H1 (cell line): ENCODE measurements around the gene RPS6KA5. TPM values are rescaled to one million over a fixed set of nuclear protein-coding genes. Genes with fewer than 3 reads are reported as not detected.
"Not testable (repeated sequence)": the region's sequence is repeated elsewhere in the genome, so short reads cannot be mapped to it uniquely, and the experiment has no call there.

ENCODE experiments used
- CTCF ChIA-PET: fragments of 300-600 bp; sonication (Branson Sonifier 250); formaldehyde crosslinking; loops from one replicate; lab custom pipeline; 2021; ENCODE audit not compliant: partially characterized antibody; lab: Charles Lee
- POLR2A ChIA-PET: fragments of 300-600 bp; sonication (Branson Sonifier 250); formaldehyde crosslinking; loops from one replicate; lab custom pipeline; 2021; ENCODE audit warnings: inconsistent platforms; ENCODE audit not compliant: partially characterized antibody; lab: Charles Lee
- DNase-seq, 2 experiments: peaks; one replicate each; pipeline versions ENCODE4 v3.0.0 to v3.0.0-alpha.2; 2010 to 2022; ENCODE audit warnings: low spot score in 2 of 2, low read depth in 1 of 2, mixed read lengths in 1 of 2
- FAIRE-seq: peaks from 2 replicates; lab custom pipeline; 2011; peaks lifted over from hg19 to GRCh38; lab: Jason Lieb, UNC
- H2AFZ ChIP-seq: 2 replicates; pipeline ENCODE4 v1.8.1; 2012; ENCODE audit warnings: low read length, inconsistent platforms
- H2AK5ac ChIP-seq: 2 replicates; pipeline ENCODE4 v1.6.1; 2013; ENCODE audit warnings: low read depth, low read length
- H2BK120ac ChIP-seq: replicated peaks from 2 replicates; pipeline ENCODE3; 2013; ENCODE audit warnings: low read depth, low read length, inconsistent platforms
- H2BK12ac ChIP-seq: 2 replicates; pipeline ENCODE4 v1.6.1; 2013; ENCODE audit warnings: low read depth, low read length
- H2BK15ac ChIP-seq: 2 replicates; pipeline ENCODE4 v1.6.1; 2013; ENCODE audit warnings: low read length
- H2BK20ac ChIP-seq: 2 replicates; pipeline ENCODE4 v1.6.1; 2013; ENCODE audit warnings: low read length
- H2BK5ac ChIP-seq: 2 replicates; pipeline ENCODE4 v1.6.1; 2013; ENCODE audit warnings: low read depth, low read length
- H3K14ac ChIP-seq: 2 replicates; pipeline ENCODE4 v1.6.1; 2013; ENCODE audit warnings: inconsistent platforms; ENCODE audit not compliant: insufficient read length
- H3K18ac ChIP-seq: 2 replicates; pipeline ENCODE4 v1.6.1; 2013; ENCODE audit warnings: low read length; ENCODE audit errors: extremely low read depth
- H3K23ac ChIP-seq: 2 replicates; pipeline ENCODE4 v1.6.1; 2013; ENCODE audit warnings: inconsistent platforms; ENCODE audit not compliant: insufficient read length
- H3K23me2 ChIP-seq: 2 replicates; pipeline ENCODE4 v1.6.1; 2013; ENCODE audit warnings: low read depth, low read length
- H3K27ac ChIP-seq: 2 replicates; pipeline ENCODE4 v1.6.1; 2011; ENCODE audit warnings: low read depth, low read length, inconsistent platforms
- H3K27me3 ChIP-seq, 4 experiments: replicated peaks in 1 of 4; 1 replicate in 1 of 4; 2 replicates in 3 of 4; pipeline versions ENCODE4 v1.6.1 to v1.8.1; 2011 to 2013; ENCODE audit warnings: low read length in 3 of 4, mild to moderate bottlenecking in 3 of 4, inconsistent platforms in 2 of 4, mixed read lengths in 2 of 4, moderate library complexity in 1 of 4; ENCODE audit not compliant: control insufficient read depth in 3 of 4, insufficient read depth in 3 of 4; ENCODE audit errors: extremely low read depth in 1 of 4
- H3K36me3 ChIP-seq, 4 experiments: 2 replicates each; pipeline versions ENCODE4 v1.6.1 to v1.8.1; 2011 to 2013; ENCODE audit warnings: mild to moderate bottlenecking in 4 of 4, low read length in 3 of 4, moderate library complexity in 2 of 4, control low read depth in 1 of 4, inconsistent platforms in 1 of 4; ENCODE audit not compliant: insufficient read depth in 4 of 4, control insufficient read depth in 2 of 4
- H3K4ac ChIP-seq: replicated peaks from 2 replicates; pipeline ENCODE3; 2013; ENCODE audit warnings: low read length, low read depth, mixed read lengths, inconsistent platforms; ENCODE audit not compliant: insufficient read length
- H3K4me1 ChIP-seq, 4 experiments: replicated peaks in 1 of 4; 1 replicate in 1 of 4; 2 replicates in 3 of 4; pipeline versions ENCODE4 v1.6.1 to v1.8.1; 2011 to 2013; ENCODE audit warnings: low read length in 3 of 4, inconsistent platforms in 2 of 4, mixed read lengths in 1 of 4; ENCODE audit not compliant: insufficient read depth in 4 of 4, control insufficient read depth in 3 of 4
- H3K4me2 ChIP-seq, 2 experiments: 2 replicates each; pipeline versions ENCODE4 v1.6.1 to v1.8.1; 2011 to 2013; ENCODE audit warnings: low read depth in 2 of 2, low read length in 2 of 2, control low read depth in 1 of 2, inconsistent platforms in 1 of 2, mild to moderate bottlenecking in 1 of 2; ENCODE audit not compliant: insufficient read depth in 1 of 2
- H3K4me3 ChIP-seq, 4 experiments: fragments of 200-600, 300-600 bp in 1 of 4; sonication (generic), shearing (Covaris generic), sonication (Bioruptor Twin) in 1 of 4; 2 replicates each; pipeline versions ENCODE4 v1.5.1 to v1.8.1; 2011 to 2016; ENCODE audit warnings: low read length in 4 of 4, low read depth in 3 of 4, control low read depth in 2 of 4, inconsistent platforms in 2 of 4, mild to moderate bottlenecking in 2 of 4, mixed read lengths in 1 of 4, moderate library complexity in 1 of 4; ENCODE audit not compliant: insufficient read depth in 2 of 4; ENCODE audit errors: extremely low read depth in 1 of 4
- H3K56ac ChIP-seq: replicated peaks from 2 replicates; pipeline ENCODE3; 2013; ENCODE audit warnings: low read depth, mild to moderate bottlenecking, mixed read lengths, low read length, inconsistent platforms; ENCODE audit not compliant: insufficient read length
- H3K79me1 ChIP-seq: 2 replicates; pipeline ENCODE4 v1.6.1; 2013; ENCODE audit warnings: low read depth, low read length, control low read depth
- H3K79me2 ChIP-seq, 2 experiments: 2 replicates each; pipeline versions ENCODE4 v1.6.1 to v1.8.1; 2012 to 2013; ENCODE audit warnings: low read length in 2 of 2, mild to moderate bottlenecking in 2 of 2, inconsistent platforms in 1 of 2; ENCODE audit not compliant: insufficient read depth in 2 of 2, control insufficient read depth in 1 of 2
- H3K9ac ChIP-seq, 4 experiments: replicated peaks in 1 of 4; 1 replicate in 1 of 4; 2 replicates in 3 of 4; pipeline versions ENCODE4 v1.6.1 to v1.8.1; 2011 to 2013; ENCODE audit warnings: low read depth in 3 of 4, low read length in 3 of 4, control low read depth in 2 of 4, mild to moderate bottlenecking in 2 of 4, moderate library complexity in 2 of 4, inconsistent platforms in 1 of 4; ENCODE audit errors: extremely low read depth in 1 of 4
- H3K9me3 ChIP-seq, 2 experiments: 2 replicates each; pipeline versions ENCODE4 v1.6.1 to v1.8.1; 2012 to 2013; ENCODE audit warnings: mild to moderate bottlenecking in 2 of 2, moderate library complexity in 2 of 2, control low read depth in 1 of 2, inconsistent platforms in 1 of 2, low read depth in 1 of 2, low read length in 1 of 2, mixed read lengths in 1 of 2; ENCODE audit not compliant: insufficient read depth in 2 of 2
- H4K20me1 ChIP-seq, 2 experiments: replicated peaks in 1 of 2; 2 replicates each; pipeline versions ENCODE3 to v1.8.1; 2011 to 2013; ENCODE audit warnings: inconsistent platforms in 2 of 2, low read length in 2 of 2, mild to moderate bottlenecking in 1 of 2; ENCODE audit not compliant: insufficient read depth in 2 of 2, control insufficient read depth in 1 of 2
- H4K5ac ChIP-seq: 2 replicates; pipeline ENCODE4 v1.6.1; 2013; ENCODE audit warnings: low read length, low read depth, mixed read lengths, inconsistent platforms; ENCODE audit not compliant: insufficient read length
- H4K8ac ChIP-seq: 2 replicates; pipeline ENCODE4 v1.8.0; 2013; ENCODE audit warnings: mild to moderate bottlenecking, moderate library complexity, low read length, inconsistent platforms; ENCODE audit not compliant: insufficient read depth; ENCODE audit errors: extremely low read depth
- H4K91ac ChIP-seq: replicated peaks from 2 replicates; pipeline ENCODE3; 2013; ENCODE audit warnings: low read length, mixed read lengths, inconsistent platforms; ENCODE audit not compliant: insufficient read length
- EP300 ChIP-seq, 2 experiments: IDR thresholded peaks; 1 replicate in 1 of 2; 2 replicates in 1 of 2; pipeline ENCODE4 v1.6.1; 2011 to 2012; ENCODE audit warnings: low read depth in 2 of 2, low read length in 2 of 2, mild to moderate bottlenecking in 2 of 2, borderline replicate concordance in 1 of 2, inconsistent platforms in 1 of 2, moderate library complexity in 1 of 2
- WGBS, 2 experiments: shearing (Covaris generic) in 1 of 2; methylation state at CpG; one replicate each; pipeline versions ENCODE4 v1.1.6 to v1.1.7; 2013 to 2015; ENCODE audit warnings: low lambda C conversion rate in 2 of 2, mixed read lengths in 2 of 2, inconsistent platforms in 1 of 2, low coverage in 1 of 2, missing lambda C conversion rate in 1 of 2; ENCODE audit not compliant: insufficient replicate concordance in 2 of 2, insufficient coverage in 1 of 2, insufficient read length in 1 of 2; ENCODE audit errors: extremely low coverage in 1 of 2, missing lambda C conversion rate in 1 of 2; 5-methylcytosine and 5-hydroxymethylcytosine counted together
- polyA plus RNA-seq, 7 experiments: library from polyadenylated mRNA; depleted of rRNA in 3 of 7; stranded (reverse) in 5 of 7; unstranded in 2 of 7; fragments of >200 nt in 5 of 7; fragments of 200-250 nt in 2 of 7; gene quantifications; 1 replicate in 5 of 7; 2 replicates in 1 of 7; 4 replicates in 1 of 7; pipeline versions ENCODE4 v1.2.1 to v1.2.3, GENCODE V29; 2011 to 2013; ENCODE audit warnings: missing spikeins in 2 of 7, mixed read lengths in 2 of 7
- total RNA-seq: library from RNA; stranded (reverse); fragmentation: NEBNext Ultra II Directional; extraction: Animal tissue kit (Norgen Biotek cat#: 25700); gene quantifications from 2 replicates; pipeline ENCODE4 v1.2.1, GENCODE V29; 2021

The RPS6KA5 gene
- total and polyA plus RNA-seq, 2 of the 8 experiments (the other 6 are each of a cell fraction or from before 2014, with no cell fraction given), result 0.85 to 3.1 TPM

DNA sequence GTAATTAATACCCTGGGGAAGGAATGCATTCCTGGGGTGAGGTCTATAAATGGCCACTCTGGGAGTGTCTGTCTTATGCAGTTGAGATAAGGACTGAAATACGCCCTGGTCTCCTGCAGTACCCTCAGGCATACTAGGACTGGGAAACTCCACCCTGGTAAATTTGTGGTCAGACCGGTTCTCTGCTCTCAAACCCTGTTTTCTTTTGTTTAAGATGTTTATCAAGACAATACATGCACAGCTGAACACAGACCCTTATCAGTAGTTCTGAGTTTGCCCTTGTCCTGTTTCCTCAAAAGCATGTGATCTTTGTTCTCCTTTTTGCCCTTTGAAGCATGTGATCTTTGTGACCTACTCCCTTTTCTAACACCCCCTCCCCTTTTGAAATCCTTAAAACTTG, 106.8 kb downstream of the RPS6KA5 start:
- POLR2A ChIA-PET, H2AK5ac ChIP-seq, H3K56ac ChIP-seq, H3K4me3 ChIP-seq, H3K27me3 ChIP-seq, H4K91ac ChIP-seq, H4K5ac ChIP-seq, H3K79me2 ChIP-seq, H3K4me1 ChIP-seq, DNase-seq, H2BK20ac ChIP-seq, H3K14ac ChIP-seq, H2BK120ac ChIP-seq, H3K23ac ChIP-seq, H4K8ac ChIP-seq, H3K4me2 ChIP-seq, H3K4ac ChIP-seq, H3K27ac ChIP-seq, H3K36me3 ChIP-seq, H3K18ac ChIP-seq, H3K9me3 ChIP-seq, CTCF ChIA-PET, H3K79me1 ChIP-seq, H2BK5ac ChIP-seq, H3K23me2 ChIP-seq, H2BK15ac ChIP-seq, H2BK12ac ChIP-seq, FAIRE-seq, H2AFZ ChIP-seq, H4K20me1 ChIP-seq, H3K9ac ChIP-seq: not testable (repeated sequence)
- 88% methylated on average over 2 of the region's 2 CpGs; no CpG with 5 or more reads in 1 of the 2 experiments for WGBS, 2 experiments
- peak in 1 of 2 experiments; percentile 13; a peak in 1 of 3 replicates for TF ChIP-seq EP300 (IDR thresholded peaks at IDR 0.05; ENCODE audit: borderline replicate concordance in 1 of 2, low read depth in 2 of 2, low read length in 2 of 2)
- TF ChIP-seq, all 59 proteins: peak for 1; not testable (repeated sequence) for 58
